Forelimb muscle (tissue), 1 donor: ENCODE data around the gene NFKBIB. TPM values are rescaled to one million over a fixed set of nuclear protein-coding genes. Genes with fewer than 3 reads are reported as not detected.
A peak's percentile ranks its signal among the peaks of the same experiment; 100 is the strongest.
"Not testable (repeated sequence)": the region's sequence is repeated elsewhere in the genome, so short reads cannot be mapped to it uniquely, and the experiment has no call there.

Experiments
- DNase-seq: peaks from one replicate; pipeline ENCODE4 v3.0.0-alpha.2; 2013; ENCODE audit warnings: low read depth
- polyA plus RNA-seq: library from polyadenylated mRNA; unstranded; fragments of 120-200 nt; gene quantifications from one replicate; pipeline ENCODE4 v1.2.1, GENCODE V29; 2013; ENCODE audit not compliant: insufficient read length

NFKBIB gene
- polyA plus RNA-seq, 1 donor, result 9.6 TPM

DNA sequence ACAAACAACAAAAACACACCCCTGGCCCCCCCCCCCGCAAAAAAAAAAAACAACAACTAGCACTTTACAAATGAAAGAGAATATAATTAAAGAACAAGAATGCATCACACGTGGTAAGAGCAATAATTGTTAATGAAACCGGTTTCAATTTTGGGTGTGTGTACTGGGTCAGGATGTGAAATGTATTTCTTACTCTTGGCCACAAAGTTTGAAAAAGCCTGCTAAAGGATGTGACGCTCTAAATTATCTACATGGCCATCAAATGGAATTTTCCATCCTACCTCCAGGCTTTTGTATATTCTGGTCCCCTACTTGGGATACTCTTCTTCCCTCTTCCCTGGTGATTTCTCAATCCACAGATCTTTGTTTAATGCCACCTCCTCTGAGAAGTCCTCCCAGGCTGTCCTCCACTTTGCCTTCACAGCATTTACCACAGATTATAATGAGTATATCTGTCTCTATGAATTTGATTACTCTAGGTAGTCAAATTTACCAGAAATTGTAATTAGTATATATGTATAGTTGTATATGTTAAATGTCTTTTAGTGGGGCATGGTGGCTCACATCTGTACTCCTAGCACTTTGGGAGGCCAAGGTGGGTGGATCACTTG, 28.7 kb downstream of the NFKBIB start:
- DNase-seq, result no peak

DNA sequence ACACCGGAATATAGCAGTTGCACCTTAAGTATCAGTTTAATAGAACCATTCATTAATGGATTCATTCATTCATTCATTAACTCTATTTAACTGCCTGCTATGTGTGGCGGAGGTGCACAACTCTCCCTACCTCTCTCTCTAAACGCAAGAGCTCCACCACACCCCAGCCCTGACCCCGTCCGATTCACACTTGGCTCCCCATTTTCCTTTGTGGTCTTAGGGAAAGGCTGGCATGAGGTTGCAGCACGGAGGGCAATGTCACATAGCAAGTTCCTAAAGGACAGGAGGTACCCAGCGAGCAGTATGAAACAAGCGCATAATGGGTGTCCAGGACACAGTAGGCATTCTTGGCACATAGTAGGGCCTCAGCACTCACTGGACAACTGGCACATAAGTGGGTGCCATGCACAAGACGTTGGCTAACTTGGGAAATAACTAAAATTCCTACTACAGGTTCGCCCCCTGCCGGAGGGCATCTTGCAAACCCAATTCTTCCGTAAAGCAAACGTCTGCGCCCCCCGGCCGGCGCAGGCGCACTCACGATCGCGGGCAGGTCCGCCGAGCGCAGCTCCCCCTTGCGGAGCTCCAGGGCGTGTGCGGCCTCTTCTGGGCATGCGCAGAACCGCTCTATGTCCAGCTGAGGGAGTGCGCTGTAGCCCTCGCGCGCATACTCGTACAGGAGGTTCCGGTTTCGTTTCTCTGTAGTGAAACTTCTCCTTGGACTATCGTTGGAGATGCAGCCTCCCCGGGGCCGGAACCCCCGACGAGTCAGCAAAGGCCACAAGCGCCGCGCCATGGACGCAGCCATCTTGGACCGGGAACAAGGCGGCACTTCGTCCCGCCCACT, 30.4 kb downstream of the NFKBIB start, which contains the start of gene SARS2:
SARS2 (minus strand) TSS at position 835 of the 847 bp plus-strand sequence; CDS start at position 808, 27 bp downstream.
- DNase-seq, result peak; percentile 74

DNA sequence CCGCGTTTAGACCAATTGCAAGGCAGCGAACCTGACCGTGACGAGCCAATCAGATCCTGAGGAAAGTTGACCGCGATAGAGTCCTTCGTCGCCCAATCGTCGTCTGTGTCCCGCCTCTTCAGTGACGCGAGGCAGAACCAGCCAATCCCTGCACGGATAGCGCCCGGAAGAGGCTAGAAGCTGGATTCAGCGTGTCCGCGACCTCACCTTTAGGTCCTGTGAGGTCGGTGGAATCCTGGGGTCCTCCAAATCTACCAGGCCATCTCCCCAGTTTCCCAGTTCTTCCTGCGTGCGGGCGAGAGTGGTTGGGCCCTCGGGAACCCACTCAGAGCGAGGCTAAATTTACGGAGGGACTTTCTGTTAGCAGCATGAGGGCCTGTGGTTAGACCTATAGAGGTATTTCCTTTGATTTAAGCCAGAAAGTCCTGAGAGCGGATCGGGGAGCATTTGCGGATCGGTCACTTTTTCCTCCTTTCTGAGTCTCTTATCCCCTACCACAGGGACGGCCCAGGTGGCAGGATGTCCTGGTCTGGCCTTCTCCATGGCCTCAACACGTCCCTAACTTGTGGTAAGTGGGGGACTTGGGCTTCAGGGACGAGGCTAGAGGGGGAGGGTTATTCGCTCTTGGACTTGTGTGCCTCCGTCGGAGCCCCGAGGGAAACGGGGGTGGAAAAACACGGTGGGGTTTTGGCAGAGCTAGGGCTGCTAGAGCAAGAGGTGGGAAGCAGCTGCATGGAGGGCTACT, 31.2 kb downstream of the NFKBIB start, which contains the start of gene MRPS12:
MRPS12 (plus strand) TSS at position 169 of the 745 bp plus-strand sequence; CDS start at position 520, 351 bp downstream.
- DNase-seq, result peak; percentile 99

DNA sequence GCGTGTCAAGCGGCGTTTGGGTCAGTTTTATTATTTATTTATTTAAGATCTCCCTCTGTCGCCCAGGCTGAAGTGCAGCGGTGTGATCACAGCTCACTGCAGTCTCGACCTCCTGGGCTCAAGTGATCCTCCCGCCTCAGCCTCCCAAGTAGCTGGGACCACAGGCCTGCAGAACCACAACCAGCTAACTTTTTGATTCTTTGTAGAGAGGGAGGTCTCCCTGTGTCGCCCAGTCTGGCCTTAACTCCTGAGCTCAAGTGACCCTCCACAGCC, 31.7 kb downstream of the NFKBIB start:
- no peak for DNase-seq

DNA sequence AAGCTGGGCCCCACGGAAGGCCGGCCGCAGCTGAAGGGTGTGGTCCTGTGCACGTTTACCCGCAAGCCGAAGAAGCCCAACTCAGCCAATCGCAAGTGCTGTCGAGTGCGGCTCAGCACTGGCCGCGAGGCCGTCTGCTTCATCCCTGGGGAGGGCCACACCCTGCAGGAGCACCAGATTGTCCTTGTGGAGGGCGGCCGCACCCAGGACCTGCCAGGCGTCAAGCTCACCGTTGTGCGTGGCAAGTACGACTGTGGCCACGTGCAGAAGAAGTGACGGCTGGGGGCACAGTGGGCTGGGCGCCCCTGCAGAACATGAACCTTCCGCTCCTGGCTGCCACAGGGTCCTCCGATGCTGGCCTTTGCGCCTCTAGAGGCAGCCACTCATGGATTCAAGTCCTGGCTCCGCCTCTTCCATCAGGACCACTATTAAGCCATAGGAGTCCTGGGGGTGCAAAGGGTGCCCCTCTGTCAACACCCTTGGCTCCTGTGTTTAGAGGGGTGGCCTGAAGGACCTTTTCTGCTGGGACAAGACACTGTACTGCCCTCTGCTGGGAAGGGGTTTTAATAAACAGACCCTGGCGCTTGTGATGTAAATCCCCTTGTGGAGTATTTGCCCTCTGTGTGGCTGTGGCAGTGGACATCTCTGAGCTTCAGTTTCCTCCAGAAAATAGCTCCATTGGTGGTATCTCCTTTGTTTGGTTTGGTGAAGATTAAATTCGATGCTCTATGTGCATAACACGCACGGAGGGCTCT, 32.8 kb downstream of the NFKBIB start:
- DNase-seq, result no peak

DNA sequence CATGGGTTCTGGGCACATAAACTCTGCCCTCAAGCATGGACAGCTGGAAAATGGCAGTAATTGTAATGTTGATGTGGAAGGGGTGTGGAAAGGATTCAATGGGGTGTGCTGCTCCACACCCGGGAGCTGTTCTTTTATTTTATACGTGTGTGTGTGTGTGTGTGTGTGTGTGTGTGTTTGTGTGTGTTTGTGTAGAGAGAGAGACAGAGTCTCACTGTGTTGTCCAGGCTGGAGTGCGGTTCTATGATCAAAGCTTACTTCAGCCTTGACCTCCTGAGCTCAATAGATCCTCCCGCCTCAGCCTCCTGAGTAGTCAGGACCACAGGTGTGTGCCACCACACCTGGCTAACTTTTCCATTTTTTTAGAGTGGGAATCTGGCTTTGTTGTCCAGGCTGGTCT, 33.8 kb downstream of the NFKBIB start:
- DNase-seq, result no peak

DNA sequence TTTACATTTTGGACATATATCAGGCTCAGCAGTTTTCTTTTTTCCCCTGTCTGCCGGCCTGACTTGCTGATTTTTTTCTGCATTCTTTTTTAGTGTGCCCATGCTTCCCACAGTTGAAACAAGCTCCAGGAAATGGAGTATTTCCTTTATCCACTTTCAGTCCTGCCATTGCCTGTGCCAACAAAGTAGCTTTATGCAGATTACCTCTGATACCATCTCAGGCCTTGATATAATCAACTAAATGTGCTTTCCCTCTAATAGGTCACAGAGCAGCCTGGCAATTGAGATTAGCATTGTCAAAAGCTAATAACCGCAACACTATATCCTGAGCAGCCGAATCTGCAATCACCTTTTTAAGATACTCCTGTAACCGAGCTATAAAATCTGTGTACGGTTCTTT, 40.2 kb downstream of the NFKBIB start:
- no peak for DNase-seq

DNA sequence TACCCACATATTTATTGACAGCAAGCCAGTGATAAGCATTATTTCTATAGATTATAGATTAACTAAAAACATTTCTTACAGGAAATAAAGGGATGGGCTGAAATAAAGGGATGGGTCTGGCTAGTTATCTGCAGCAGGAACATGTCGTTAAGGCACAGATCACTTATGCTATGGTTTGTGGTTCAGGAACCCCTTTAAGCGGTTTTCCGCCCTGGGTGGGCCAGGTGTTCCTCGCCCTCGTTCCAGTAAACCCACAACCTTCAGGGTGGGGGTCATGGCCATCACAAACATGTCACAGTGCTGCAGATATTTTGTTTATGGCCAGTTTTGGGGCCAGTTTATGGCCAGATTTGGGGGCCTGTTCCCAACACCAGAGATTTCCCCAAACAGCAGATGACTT, 41.7 kb downstream of the NFKBIB start:
- DNase-seq, result not testable (repeated sequence)

DNA sequence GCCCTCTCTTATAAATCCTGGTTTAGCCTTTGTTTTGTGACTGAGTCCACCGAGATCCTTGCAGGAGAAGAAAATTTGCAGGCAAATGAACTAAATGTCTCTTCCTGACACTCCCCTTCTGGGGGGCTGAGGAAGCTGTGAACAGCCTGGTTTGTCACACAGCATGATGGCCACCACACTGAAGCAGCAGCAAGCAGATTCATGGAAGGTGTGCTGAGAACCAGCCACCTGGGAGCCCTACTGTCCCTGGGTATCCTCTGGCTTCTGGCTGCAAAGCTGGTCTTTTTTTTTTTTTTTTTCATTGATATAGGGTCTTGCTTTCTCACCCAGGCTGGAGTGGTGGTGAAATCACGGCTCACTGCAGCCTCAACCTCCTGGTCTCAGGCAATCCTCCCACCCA, 42.2 kb downstream of the NFKBIB start:
- no peak for DNase-seq

DNA sequence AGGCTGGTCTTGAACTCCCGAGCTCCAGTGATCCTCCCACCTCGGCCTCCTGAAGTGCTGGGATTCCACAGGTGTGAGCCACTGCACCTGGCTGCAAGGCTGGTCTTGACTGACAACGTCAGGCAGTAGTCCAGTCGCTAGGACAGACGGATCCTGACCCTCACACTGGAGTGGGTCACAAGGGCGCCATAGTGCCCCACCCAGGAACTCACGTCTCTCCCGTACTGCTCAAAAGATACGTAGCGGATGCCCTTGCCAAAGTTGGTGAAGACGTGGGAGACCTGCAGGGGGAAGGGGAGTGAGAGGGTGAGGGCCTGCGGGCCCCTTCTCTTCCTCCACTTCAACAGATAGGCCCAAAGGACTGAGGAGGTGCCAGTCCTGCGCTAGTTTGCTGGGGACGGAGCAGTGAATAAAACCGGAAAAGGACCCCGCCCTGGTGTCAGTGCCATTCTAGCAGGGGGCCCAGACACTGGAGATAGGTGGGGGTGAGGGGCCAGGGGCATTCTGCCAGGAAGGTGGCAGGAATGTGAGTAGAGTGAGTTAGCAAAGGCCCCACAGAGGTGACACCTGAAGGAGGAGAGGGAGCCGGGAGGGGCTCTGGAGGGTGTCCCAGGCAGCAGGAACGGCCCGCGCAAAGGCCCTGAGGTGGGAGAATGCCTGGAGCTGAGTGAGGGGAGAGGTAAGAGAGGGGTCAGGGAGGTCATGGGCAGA, 42.9 kb downstream of the NFKBIB start:
- DNase-seq, result no peak

DNA sequence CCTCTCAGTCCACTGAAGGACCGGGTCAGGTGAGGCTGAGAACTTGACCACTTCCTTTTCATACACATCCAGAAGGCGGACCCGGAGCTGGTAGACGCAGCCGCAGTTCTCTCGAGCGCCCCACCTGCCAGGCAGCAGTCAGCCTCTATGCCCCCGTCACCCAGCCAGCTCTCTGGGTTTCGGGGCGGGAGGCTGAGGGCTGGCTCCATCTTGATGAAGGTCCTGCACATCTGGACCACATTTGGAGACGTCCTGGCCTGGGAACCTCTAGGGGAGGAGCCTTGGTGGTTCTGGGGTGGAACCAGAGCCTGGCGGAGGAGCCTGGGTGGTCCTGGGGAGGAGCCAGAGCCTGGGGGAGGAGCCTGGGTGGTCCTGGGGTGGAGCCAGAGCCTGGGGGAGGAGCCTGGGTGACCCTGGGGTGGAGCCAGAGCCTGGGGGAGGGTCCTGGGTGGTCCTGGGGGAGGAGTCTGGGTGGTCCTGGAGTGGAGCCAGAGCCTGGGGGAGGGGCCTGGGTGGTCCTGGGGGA, 45.3 kb downstream of the NFKBIB start:
- no peak for DNase-seq

DNA sequence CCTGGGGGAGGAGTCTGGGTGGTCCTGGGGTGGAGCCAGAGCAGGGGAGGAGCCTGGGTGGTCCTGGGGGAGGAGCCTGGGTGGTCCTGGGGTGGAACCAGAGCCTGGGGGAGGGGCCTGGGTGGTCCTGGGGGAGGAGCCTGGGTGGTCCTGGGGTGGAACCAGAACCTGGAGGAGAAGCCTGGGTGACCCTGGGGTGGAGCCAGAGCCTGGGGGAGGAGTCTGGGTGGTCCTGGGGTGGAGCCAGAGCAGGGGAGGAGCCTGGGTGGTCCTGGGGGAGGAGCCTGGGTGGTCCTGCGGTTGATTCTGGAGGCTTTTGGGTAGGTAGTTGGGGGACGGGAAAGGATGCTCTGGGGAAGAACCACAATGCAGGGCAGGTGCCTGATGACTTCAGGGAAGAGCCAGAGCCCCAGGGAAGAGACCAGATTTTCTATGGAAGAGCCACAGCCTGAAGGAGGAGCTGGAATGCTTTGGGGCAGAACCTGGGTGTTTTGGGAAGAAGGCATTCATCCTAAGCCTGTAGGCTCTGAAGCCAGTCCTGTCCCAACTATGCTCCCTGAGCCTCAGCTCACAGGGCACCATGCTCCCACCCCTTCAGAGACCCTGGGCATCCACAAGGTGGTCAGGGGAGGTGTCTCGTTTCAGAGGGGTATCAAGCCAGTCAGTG, 45.9 kb downstream of the NFKBIB start:
- DNase-seq, result no peak

DNA sequence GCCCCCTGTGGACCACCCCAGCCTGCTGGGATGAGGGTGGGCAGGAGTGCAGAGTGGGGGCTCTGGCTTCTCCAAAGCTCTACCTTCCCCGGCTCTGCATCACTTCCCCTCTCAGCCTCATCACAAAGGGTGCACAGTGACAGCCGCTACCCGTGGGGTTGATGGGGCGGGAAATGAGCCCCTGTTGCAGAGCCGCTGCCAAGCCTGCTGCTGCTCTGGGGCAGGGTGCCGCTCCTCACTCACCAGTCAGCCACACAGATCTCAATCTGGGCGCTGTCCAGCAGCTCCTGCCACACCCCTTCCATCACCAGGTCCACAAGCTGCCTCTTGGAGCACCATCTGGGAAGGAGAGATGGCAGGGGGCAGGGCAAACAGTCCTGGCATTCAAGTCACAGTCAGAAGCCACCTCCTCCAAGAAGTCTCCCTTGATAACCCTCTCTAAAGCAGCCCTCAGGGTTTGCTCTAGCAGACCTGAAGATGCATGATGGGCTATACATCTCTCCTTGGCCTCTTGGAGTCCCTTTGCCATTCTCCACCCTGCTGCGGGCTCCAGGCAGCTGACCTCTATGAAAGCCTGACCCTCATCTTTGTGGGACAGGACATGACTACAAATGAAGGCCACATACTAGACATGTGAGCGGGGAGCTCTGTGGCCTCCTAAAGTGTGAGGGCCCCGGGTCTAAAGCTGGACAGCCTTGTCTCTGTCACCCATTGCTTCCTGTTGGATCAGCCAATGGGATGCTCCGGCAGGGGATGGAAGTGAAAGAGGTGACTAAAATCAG, 46.7 kb downstream of the NFKBIB start:
- DNase-seq, result no peak

DNA sequence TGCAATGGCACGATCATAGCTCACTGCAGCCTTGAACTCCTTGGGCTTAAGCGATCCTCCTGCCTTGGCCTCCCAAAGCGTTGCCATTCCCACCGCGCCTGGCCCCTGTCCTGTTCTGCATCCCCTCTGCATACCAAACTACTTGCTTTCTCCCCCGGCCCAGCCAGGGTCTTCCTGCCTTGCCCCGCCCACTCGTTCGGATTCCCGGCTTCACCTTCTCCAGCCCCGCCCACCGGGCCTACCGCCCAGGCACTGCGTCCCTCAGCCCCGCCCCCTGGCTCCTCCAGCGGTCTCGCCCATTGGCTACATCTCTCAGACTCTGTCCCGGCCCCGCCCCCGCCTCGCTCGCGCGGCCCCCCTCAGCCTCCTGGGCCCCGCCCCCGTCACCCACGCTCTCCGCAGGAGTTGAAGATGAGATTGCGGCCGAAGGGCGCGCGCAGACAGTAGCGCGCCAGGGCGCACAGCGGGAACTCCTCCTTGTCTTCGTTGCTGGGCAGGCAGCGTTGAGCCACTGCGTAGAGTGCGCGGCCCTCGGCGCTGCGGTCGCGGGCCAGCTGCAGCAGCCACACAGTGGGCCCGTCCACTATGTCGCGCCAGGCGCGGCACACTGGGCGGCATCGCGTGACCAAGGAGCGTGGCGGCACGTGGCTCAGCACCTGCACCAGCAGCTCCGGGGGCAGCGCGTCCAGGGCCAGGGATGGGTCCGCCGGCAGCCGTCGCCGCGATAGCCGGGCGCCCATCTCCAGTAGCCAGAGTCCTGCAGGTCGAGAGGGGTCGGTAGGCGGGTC, 50.0 kb downstream of the NFKBIB start:
- DNase-seq, result no peak

DNA sequence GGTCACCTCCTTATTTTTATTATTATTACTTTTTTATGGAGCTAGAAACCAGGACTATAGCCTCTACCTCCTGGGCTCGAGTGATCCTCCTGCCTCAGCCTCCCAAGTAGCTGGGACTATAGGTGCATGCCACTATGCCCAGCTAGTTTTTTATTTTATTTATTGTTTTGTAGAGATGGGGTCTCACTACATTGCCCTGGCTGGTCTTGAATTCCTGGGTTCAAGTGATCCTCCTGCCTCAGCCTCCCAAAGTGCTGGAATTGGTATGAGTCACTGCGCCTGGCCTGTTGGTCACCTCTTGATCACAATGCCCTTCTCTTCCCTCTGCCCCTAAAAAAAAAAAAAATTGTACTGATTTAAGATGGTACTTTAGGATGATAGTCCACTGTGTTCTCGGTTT, 51.4 kb downstream of the NFKBIB start:
- DNase-seq, result no peak

DNA sequence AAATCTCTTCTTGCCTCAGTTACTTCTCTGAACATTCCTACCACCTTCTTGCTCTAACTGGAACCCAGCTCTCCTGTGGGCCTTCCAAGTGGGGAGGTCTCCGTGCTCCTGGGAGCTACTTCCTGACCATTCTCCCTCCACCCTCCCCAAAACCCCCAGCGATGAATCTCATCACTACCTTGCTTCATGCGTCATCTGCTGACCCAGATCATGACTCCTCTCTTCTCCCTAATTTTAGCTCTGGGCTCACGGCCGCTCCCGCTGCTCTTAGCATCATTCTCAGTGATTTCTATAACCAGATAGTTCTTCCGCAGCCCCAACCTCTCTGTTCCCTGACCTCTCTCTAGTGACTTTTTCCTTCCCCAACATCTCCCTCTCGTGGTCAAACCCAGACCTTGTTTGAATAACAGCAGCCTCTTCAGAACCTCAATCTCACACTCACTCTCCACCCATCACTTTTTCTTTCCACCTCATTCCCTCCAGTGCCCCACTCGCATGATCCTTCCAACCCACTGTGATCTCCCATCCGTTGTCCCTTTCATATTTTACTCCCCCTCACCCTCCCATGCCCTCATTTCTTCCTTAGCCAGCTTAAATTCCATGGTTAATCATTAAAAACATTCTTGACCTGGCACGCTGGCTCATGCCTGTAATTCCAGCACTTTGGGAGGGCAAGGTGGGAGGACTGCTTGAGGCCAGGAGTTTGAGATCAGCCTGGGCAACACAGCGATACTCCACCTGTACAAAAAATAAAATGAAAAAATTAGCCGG, 52.8 kb downstream of the NFKBIB start:
- no peak for DNase-seq

DNA sequence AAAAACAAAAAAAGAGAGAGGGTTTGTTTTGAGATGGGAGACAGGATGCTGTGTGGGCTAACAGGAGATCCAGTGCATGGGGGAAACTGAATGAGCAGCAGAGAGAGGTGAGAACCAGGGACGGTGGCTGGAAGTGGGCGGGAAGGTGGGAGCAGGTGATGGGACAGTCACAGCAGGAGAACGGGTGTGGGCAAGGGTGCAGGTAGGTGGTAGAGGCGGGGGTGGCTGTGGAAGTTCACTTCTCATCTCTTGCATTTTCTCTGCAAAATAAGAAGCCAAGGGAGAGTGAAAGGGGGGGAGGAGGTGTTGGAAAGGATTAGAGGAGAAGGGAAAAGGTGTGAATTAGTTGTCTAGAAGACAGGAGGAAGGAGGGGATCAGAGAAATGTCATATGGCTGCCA, 53.9 kb downstream of the NFKBIB start:
- DNase-seq, result no peak

DNA sequence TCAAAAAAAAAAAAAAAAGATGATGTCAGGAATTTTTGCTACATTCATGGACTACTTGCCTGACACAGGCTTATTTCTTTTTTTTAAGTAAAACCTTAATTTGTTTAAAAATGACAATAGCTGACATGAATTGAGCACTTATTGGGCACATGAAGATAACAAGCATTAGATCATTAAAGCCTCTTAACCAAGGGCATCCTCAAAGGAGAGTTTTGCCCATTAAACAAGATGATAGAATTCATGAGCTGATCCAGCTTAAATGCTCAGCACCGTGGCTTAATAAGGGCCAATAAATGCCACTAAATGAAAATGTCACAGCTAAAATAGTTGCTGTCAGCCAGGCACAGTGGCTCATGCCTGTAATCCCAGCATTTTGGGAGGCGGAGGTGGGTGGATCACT, 56.5 kb downstream of the NFKBIB start:
- no peak for DNase-seq
